Left renal pelvis (tissue), 4 donors: Measurements from ENCODE around the gene PPP1R15A. TPM values are rescaled to one million over a fixed set of nuclear protein-coding genes. Genes with fewer than 3 reads are reported as not detected.
"Not testable (repeated sequence)": the region's sequence is repeated elsewhere in the genome, so short reads cannot be mapped to it uniquely, and the experiment has no call there.

Source experiments
- DNase-seq, 4 donors: peaks; one replicate each; pipeline ENCODE4 v3.0.0-alpha.2; 2013; ENCODE audit warnings: low read depth in 4 of 4, low spot score in 3 of 4
- polyA plus RNA-seq, 4 donors: library from polyadenylated mRNA; unstranded; fragments of 120-200 nt; gene quantifications; one replicate each; pipeline ENCODE4 v1.2.1, GENCODE V29; 2013; ENCODE audit not compliant: insufficient read length in 4 of 4

PPP1R15A gene
- polyA plus RNA-seq, 4 donors: 30.6 to 343 (median 32.6) TPM

- DNase-seq: no peak
Measured at GRCh38 chr19:48910803-48911202, 38.6 kb downstream of the PPP1R15A start.

DNA sequence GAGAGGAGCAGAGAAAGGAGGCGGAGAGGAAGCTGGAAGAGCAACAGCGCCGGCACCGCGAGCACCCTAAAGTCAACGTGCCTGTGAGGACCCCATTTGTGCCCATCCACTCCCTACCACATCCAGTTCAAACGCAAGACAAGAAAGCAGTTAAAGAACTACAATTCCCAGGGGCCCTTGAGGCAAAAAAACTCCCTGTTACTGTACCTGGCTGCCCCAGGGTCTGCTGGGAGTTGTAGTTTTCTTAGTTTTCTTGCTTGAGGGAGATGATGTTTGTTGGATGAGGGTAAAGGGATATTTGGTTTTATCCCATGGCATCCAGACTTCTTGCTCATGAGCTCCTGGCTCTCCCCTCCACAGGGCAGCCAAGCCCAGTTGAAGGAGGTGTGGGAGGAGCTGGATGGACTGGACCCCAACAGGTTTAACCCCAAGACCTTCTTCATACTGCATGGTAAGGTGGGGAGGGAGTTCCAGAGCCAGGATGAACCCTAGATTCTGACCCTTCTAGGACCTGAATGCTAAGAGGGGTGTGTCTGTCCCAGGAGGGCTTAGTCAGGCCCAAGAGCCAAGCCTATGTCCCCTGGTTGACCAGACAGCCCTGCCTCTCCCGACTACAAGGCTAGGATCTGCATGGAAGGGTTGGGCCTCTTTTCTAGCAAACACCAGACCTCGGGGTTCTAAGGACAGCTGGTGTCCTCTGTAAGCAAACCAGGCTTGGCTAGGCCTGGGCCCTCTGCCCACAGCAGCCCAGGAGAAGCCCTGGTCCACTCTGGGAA, 41.1 kb downstream of the PPP1R15A start:
- DNase-seq: no peak

DNA sequence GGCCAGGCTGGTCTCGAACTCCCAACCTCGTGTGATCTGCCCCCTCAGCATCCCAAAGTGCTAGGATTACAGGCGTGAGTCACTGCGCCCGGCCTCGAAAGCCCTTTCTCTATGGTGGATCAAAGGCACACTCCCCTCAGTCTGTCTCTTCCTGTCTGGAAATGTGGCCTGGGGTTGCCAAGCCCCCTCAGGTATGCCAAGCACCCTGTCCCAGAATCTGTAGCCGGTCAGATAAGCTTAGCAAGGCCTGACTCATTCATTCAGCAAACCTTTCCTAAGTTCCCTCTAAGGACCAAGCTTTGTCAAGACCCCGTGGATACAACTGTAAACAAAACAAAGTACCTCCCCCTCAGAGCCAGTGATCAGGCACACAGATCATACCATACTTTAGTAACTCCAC, 42.0 kb downstream of the PPP1R15A start:
- no peak for DNase-seq

- DNase-seq: no peak
Measured at GRCh38 chr19:48915757-48916156, 43.5 kb downstream of the PPP1R15A start.

- DNase-seq: no peak
Measured at GRCh38 chr19:48918071-48918470, 45.9 kb downstream of the PPP1R15A start.

DNA sequence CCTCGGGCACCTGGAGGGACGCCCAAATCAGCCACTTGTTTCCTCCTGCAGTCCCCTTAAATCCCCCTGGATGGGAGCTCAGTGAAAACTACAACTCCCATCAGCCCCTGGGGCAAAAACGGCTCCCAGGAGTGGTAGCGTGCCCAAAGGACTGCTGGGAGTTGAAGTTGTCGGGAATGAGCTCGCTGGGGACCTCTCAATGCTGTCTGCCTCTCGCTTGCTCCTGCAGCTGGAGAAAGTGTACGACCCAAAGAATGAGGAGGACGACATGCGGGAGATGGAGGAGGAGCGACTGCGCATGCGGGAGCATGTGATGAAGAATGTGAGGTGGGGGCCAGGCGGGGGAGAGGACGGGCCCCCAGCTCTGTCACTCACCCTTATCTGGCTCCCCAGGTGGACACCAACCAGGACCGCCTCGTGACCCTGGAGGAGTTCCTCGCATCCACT, 46.6 kb downstream of the PPP1R15A start:
- DNase-seq: no peak

DNA sequence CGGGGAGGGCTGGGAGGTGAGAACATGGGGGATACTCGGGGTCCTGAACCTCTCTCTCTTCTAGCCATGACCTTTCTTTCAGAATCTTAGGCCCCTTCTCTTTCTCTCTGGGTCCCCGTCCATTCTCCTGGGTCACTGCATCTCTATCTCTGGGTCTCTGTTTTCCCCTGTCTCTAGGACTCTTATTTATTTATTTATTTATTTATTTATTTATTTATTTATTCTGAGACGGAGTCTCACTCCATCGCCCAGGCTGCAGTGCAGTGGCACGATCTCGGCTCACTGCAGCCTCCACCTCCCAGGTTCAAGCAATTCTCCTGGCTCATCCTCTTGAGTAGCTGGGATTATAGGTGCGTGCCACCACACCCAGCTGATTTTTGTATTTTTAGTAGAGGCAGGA, 47.0 kb downstream of the PPP1R15A start:
- DNase-seq: not testable (repeated sequence)

DNA sequence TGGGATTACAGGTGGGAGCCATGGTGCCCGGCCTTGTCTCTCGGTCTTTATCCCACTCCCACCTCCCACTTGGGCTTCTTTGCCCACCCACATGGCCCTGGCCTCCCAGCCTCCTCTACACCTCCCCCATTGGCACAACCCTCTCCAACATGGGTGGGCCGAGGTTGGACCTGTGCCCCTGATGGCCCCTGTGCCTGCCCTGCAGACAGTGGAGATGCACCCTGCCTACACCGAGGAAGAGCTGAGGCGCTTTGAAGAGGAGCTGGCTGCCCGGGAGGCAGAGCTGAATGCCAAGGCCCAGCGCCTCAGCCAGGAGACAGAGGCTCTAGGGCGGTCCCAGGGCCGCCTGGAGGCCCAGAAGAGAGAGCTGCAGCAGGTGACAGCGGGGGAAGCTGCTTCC, 48.7 kb downstream of the PPP1R15A start:
- DNase-seq: no peak

GRCh38 chr19:48921721-48922500, 49.7 kb downstream of the PPP1R15A start:
- no peak for DNase-seq

DNA sequence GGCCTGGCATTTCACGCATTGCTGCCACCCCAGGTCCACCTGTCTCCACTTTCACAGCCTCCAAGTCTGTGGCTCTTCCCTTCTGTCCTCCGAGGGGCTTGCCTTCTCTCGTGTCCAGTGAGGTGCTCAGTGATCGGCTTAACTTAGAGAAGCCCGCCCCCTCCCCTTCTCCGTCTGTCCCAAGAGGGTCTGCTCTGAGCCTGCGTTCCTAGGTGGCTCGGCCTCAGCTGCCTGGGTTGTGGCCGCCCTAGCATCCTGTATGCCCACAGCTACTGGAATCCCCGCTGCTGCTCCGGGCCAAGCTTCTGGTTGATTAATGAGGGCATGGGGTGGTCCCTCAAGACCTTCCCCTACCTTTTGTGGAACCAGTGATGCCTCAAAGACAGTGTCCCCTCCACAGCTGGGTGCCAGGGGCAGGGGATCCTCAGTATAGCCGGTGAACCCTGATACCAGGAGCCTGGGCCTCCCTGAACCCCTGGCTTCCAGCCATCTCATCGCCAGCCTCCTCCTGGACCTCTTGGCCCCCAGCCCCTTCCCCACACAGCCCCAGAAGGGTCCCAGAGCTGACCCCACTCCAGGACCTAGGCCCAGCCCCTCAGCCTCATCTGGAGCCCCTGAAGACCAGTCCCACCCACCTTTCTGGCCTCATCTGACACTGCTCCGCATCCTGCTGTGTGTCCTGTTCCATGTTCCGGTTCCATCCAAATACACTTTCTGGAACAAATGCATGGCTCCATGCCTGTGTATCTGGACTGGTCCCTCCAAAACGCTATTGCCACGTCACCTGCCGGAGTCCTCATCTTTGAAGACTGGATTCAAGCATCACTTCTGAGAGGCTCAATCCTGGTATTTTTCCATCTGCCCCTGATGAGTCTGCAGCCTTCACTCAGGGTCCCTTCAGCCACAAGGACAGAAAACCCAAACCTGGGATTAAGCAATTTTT, 50.6 kb downstream of the PPP1R15A start:
- DNase-seq: no peak

GRCh38 chr19:48925240-48925843, 53.1 kb downstream of the PPP1R15A start:
- DNase-seq: no peak

Other genes starting within 250 kb of the PPP1R15A start
- gene DBP, start 235.0 kb upstream of the PPP1R15A start, polyA plus RNA-seq: 10 to 100 TPM in 3 of 4 donors, 1 to 10 TPM in 1; 9.8 to 17.3 (median 13.9) TPM
- 10 to 100 TPM; 18.2 to 58.7 (median 27.4) TPM for gene CA11, start 226.2 kb upstream of the PPP1R15A start, polyA plus RNA-seq
- 1 to 10 TPM in 2 of 4 donors, under 1 TPM in 2; 0.83 to 1.9 (median 1.2) TPM for gene NTN5, start 199.4 kb upstream of the PPP1R15A start, polyA plus RNA-seq
- gene FUT2, start 176.4 kb upstream of the PPP1R15A start, polyA plus RNA-seq: 1 to 10 TPM; 1.3 to 4.5 (median 2.5) TPM
- 10 to 100 TPM in 1 of 4 donors, 1 to 10 TPM in 3; 4.5 to 13.3 (median 8.5) TPM for gene MAMSTR, start 152.7 kb upstream of the PPP1R15A start, polyA plus RNA-seq
- 10 to 100 TPM; 11.5 to 17.3 (median 13.1) TPM for gene RASIP1, start 131.8 kb upstream of the PPP1R15A start, polyA plus RNA-seq
- gene IZUMO1, start 125.5 kb upstream of the PPP1R15A start, polyA plus RNA-seq: under 1 TPM; 0.08 to 0.53 (median 0.37) TPM
- 1 to 10 TPM in 3 of 4 donors, under 1 TPM in 1; 0.67 to 3.5 (median 3.2) TPM for gene FUT1, start 119.8 kb upstream of the PPP1R15A start, polyA plus RNA-seq
- gene FGF21, start 116.9 kb upstream of the PPP1R15A start, polyA plus RNA-seq: not detected
- 10 to 100 TPM; 19.5 to 58.6 (median 32.0) TPM for gene BCAT2, start 61.4 kb upstream of the PPP1R15A start, polyA plus RNA-seq
- gene HSD17B14, start 35.9 kb upstream of the PPP1R15A start, polyA plus RNA-seq: 10 to 100 TPM in 3 of 4 donors, 1 to 10 TPM in 1; 8.3 to 38.2 (median 26.3) TPM
- gene PLEKHA4, start 3.8 kb upstream of the PPP1R15A start, polyA plus RNA-seq: 10 to 100 TPM; 19.8 to 60.5 (median 27.7) TPM
- 1 to 10 TPM in 3 of 4 donors, under 1 TPM in 1; 0.60 to 1.5 (median 1.3) TPM for gene TULP2, start 26.3 kb downstream of the PPP1R15A start, polyA plus RNA-seq
- gene NUCB1, start 27.9 kb downstream of the PPP1R15A start, polyA plus RNA-seq: 100 to 1,000 TPM; 223 to 314 (median 261) TPM
- 1 to 10 TPM; 1.6 to 8.0 (median 6.5) TPM for gene DHDH, start 61.3 kb downstream of the PPP1R15A start, polyA plus RNA-seq
- gene BAX, start 82.5 kb downstream of the PPP1R15A start, polyA plus RNA-seq: 10 to 100 TPM; 49.6 to 83.8 (median 71.4) TPM
- 1,000 to 10,000 TPM; 1,558 to 2,525 (median 2,184) TPM for gene FTL, start 92.9 kb downstream of the PPP1R15A start, polyA plus RNA-seq
- gene GYS1, start 120.9 kb downstream of the PPP1R15A start, polyA plus RNA-seq: 10 to 100 TPM; 24.0 to 50.7 (median 39.6) TPM
- gene RUVBL2, start 121.5 kb downstream of the PPP1R15A start, polyA plus RNA-seq: 10 to 100 TPM; 51.0 to 91.7 (median 79.3) TPM
- under 1 TPM in 1 of 4 donors, not detected in 3; 0.47 TPM for gene LHB, start 144.7 kb downstream of the PPP1R15A start, polyA plus RNA-seq
- under 1 TPM in 1 of 4 donors, not detected in 3; 0.26 TPM for gene CGB3, start 151.9 kb downstream of the PPP1R15A start, polyA plus RNA-seq
- under 1 TPM in 1 of 4 donors, not detected in 3; 0.35 TPM for gene CGB2, start 159.5 kb downstream of the PPP1R15A start, polyA plus RNA-seq
- gene CGB1, start 164.5 kb downstream of the PPP1R15A start, polyA plus RNA-seq: not detected
- under 1 TPM in 1 of 4 donors, not detected in 3; 0.18 TPM for gene CGB5, start 171.4 kb downstream of the PPP1R15A start, polyA plus RNA-seq
- gene CGB8, start 176.7 kb downstream of the PPP1R15A start, polyA plus RNA-seq: under 1 TPM in 2 of 4 donors, not detected in 2; 0.18 to 0.22 TPM
- 1 to 10 TPM in 3 of 4 donors, under 1 TPM in 1; 0.69 to 1.7 (median 1.2) TPM for gene CGB7, start 185.3 kb downstream of the PPP1R15A start, polyA plus RNA-seq
- 1 to 10 TPM; 3.2 to 5.9 (median 4.7) TPM for gene NTF4, start 192.4 kb downstream of the PPP1R15A start, polyA plus RNA-seq
- under 1 TPM in 3 of 4 donors, not detected in 1; 0.04 to 0.11 (median 0.05) TPM for gene KCNA7, start 200.3 kb downstream of the PPP1R15A start, polyA plus RNA-seq
- gene SNRNP70, start 213.0 kb downstream of the PPP1R15A start, polyA plus RNA-seq: 100 to 1,000 TPM; 254 to 427 (median 319) TPM
- gene LIN7B, start 241.9 kb downstream of the PPP1R15A start, polyA plus RNA-seq: 10 to 100 TPM in 1 of 4 donors, 1 to 10 TPM in 3; 6.4 to 13.3 (median 6.8) TPM
- gene C19orf73, start 246.7 kb downstream of the PPP1R15A start, polyA plus RNA-seq: 1 to 10 TPM in 2 of 4 donors, under 1 TPM in 2; 0.31 to 1.0 (median 0.70) TPM
- gene PPFIA3, start 247.1 kb downstream of the PPP1R15A start, polyA plus RNA-seq: 1 to 10 TPM; 5.0 to 8.3 (median 6.7) TPM